ENCODE results near the gene CADPS. TPM values are rescaled to one million over a fixed set of nuclear protein-coding genes. Genes with fewer than 3 reads are reported as not detected.

Gene CADPS
- polyA plus RNA-seq, 1 donor from 2014 or later: 118 TPM

DNA sequence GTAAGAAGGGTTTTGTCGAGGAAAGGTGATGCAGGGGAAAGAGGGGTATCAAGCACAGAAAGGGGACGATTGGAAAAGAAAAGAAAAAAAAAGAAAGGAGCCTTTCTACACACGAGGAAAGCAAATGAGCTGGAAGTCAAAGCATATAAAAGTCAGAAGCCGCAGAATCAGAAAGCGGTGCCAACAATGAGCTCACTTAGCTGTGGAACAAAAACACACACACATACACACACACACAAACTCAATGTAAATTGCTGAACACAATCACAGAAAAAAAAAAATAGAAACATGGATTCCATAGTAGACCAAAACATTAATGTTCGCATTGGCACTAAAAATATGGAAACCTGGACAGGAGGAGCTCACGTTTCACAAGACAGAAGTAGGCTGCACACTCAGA lies 438.4 kb downstream of the CADPS start:
- no peak overlapping the region for H2AFZ ChIP-seq (ENCODE audit: low read depth, low read length)
- H3K27me3 ChIP-seq (ENCODE audit: insufficient read depth, low read depth, low read length): no peaks in the 10 kb centered on the region
- no peaks in the 10 kb centered on the region for H3K9me3 ChIP-seq (ENCODE audit: low read length)
- H4K20me1 ChIP-seq (ENCODE audit: insufficient read depth): no peaks in the 10 kb centered on the region
- no peak overlapping the region for H3K27ac ChIP-seq (ENCODE audit: low read length)
- no peaks in the 10 kb centered on the region for H3K9me2 ChIP-seq (ENCODE audit: insufficient read depth, low read length)
- H3K9ac ChIP-seq (ENCODE audit: low read length): no peak overlapping the region
- H3F3A ChIP-seq (ENCODE audit: insufficient read depth, low read length, poor library complexity, severe bottlenecking): no peaks in the 10 kb centered on the region
- no peaks in the 10 kb centered on the region for H3K79me2 ChIP-seq (replicated peaks; ENCODE audit: insufficient read depth, low read length)
- no peak overlapping the region for H3K4me3 ChIP-seq (ENCODE audit: low read length)
- H3K36me3 ChIP-seq (ENCODE audit: insufficient read depth, low read length): no peaks in the 10 kb centered on the region
- no peak overlapping the region for H3K4me2 ChIP-seq (ENCODE audit: low read length)
- TF ChIP-seq SMC3 (conservative IDR thresholded peaks at IDR 0.05; ENCODE audit: poor library complexity) (no peak), POLR2AphosphoS5 (IDR thresholded peaks at IDR 0.05) (no peak), EP300 (conservative IDR thresholded peaks at IDR 0.05; ENCODE audit: poor library complexity, severe bottlenecking) (no peak), RAD21 (conservative IDR thresholded peaks at IDR 0.05) (no peak), EZH2 (IDR thresholded peaks at IDR 0.05; ENCODE audit: borderline replicate concordance, insufficient read depth, low read length, poor library complexity, severe bottlenecking) (no peak), MXI1 (conservative IDR thresholded peaks at IDR 0.05; ENCODE audit: poor library complexity, severe bottlenecking) (no peak), TAF1 (IDR thresholded peaks at IDR 0.05; ENCODE audit: low read depth) (no peak)
- TF ChIP-seq, protein P1, sequence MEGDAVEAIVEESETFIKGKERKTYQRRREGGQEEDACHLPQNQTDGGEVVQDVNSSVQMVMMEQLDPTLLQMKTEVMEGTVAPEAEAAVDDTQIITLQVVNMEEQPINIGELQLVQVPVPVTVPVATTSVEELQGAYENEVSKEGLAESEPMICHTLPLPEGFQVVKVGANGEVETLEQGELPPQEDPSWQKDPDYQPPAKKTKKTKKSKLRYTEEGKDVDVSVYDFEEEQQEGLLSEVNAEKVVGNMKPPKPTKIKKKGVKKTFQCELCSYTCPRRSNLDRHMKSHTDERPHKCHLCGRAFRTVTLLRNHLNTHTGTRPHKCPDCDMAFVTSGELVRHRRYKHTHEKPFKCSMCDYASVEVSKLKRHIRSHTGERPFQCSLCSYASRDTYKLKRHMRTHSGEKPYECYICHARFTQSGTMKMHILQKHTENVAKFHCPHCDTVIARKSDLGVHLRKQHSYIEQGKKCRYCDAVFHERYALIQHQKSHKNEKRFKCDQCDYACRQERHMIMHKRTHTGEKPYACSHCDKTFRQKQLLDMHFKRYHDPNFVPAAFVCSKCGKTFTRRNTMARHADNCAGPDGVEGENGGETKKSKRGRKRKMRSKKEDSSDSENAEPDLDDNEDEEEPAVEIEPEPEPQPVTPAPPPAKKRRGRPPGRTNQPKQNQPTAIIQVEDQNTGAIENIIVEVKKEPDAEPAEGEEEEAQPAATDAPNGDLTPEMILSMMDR (IDR thresholded peaks at IDR 0.05; ENCODE audit: poor library complexity, severe bottlenecking): no peak

DNA sequence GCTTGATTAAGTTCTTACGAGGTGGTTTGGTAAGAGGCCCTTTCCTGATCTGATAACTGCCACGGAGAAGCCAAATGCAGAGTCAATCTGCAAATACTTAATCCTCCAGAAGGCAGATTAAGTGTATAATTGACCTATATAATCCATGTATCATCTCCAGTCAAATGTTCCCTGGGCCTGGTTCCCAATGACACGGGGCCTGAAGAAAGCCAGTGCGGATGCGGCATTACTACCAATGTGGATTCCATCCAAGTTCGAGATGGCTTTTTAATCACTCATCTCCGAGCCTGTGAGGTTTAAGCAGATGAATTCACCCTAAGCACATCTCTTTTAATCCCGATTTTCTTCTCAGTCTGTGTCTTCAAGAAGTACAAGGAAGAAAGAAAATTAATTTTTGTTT lies 441.8 kb downstream of the CADPS start:
- Histone ChIP-seq H3F3A (ENCODE audit: insufficient read depth, low read length, poor library complexity, severe bottlenecking) (no peaks in the 10 kb centered on the region), H3K27ac (ENCODE audit: low read length) (no peak overlapping the region), H3K27me3 (ENCODE audit: insufficient read depth, low read depth, low read length) (no peaks in the 10 kb centered on the region), H3K9ac (ENCODE audit: low read length) (no peak overlapping the region), H3K4me3 (ENCODE audit: low read length) (no peak overlapping the region), H2AFZ (ENCODE audit: low read depth, low read length) (no peak overlapping the region), H3K9me2 (ENCODE audit: insufficient read depth, low read length) (no peaks in the 10 kb centered on the region), H3K79me2 (replicated peaks; ENCODE audit: insufficient read depth, low read length) (no peaks in the 10 kb centered on the region), H3K36me3 (ENCODE audit: insufficient read depth, low read length) (no peaks in the 10 kb centered on the region), H3K4me2 (ENCODE audit: low read length) (no peak overlapping the region), H4K20me1 (ENCODE audit: insufficient read depth) (no peaks in the 10 kb centered on the region), H3K9me3 (ENCODE audit: low read length) (no peaks in the 10 kb centered on the region)
- TF ChIP-seq EP300 (conservative IDR thresholded peaks at IDR 0.05; ENCODE audit: poor library complexity, severe bottlenecking) (no peak), TAF1 (IDR thresholded peaks at IDR 0.05; ENCODE audit: low read depth) (no peak), MXI1 (conservative IDR thresholded peaks at IDR 0.05; ENCODE audit: poor library complexity, severe bottlenecking) (no peak), RAD21 (conservative IDR thresholded peaks at IDR 0.05) (no peak), SMC3 (conservative IDR thresholded peaks at IDR 0.05; ENCODE audit: poor library complexity) (no peak)
- TF ChIP-seq, protein P1 (IDR thresholded peaks at IDR 0.05; ENCODE audit: poor library complexity, severe bottlenecking): no peak

DNA sequence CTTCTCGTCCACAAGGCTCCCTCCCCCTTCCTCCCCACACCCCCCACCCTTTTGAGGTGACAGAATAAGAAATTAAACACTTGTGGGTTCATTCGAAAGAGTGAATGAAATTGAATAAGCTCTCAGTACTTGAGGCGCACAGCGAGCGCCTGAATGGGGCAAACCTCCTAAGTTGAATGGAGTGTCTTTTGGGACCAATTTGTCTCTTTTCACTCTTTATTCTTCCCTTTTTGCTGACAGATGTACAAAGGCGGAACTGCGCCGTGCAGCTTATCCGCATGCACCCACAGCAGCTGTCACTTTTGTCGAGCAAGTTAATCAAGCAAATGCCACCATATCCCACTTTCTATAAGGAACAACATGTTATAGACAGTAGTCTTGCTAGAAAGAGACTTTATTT lies 454.0 kb downstream of the CADPS start:
- Histone ChIP-seq H3K9me3 (ENCODE audit: low read length) (no peaks in the 10 kb centered on the region), H3K9ac (ENCODE audit: low read length) (no peak overlapping the region), H3K9me2 (ENCODE audit: insufficient read depth, low read length) (no peaks in the 10 kb centered on the region), H3K79me2 (replicated peaks; ENCODE audit: insufficient read depth, low read length) (no peaks in the 10 kb centered on the region), H3K27me3 (ENCODE audit: insufficient read depth, low read depth, low read length) (no peaks in the 10 kb centered on the region), H3K4me3 (ENCODE audit: low read length) (peak overlapping the region; percentile 49), H3K27ac (ENCODE audit: low read length) (no peak overlapping the region), H2AFZ (ENCODE audit: low read depth, low read length) (no peak overlapping the region), H3K4me2 (ENCODE audit: low read length) (peak overlapping the region; percentile 59), H4K20me1 (ENCODE audit: insufficient read depth) (no peaks in the 10 kb centered on the region), H3K36me3 (ENCODE audit: insufficient read depth, low read length) (no peaks in the 10 kb centered on the region), H3F3A (ENCODE audit: insufficient read depth, low read length, poor library complexity, severe bottlenecking) (peaks cover 6% of the 10 kb centered on the region)
- TF ChIP-seq, protein P1 (IDR thresholded peaks at IDR 0.05; ENCODE audit: poor library complexity, severe bottlenecking): no peak
- TF ChIP-seq, protein P2, sequence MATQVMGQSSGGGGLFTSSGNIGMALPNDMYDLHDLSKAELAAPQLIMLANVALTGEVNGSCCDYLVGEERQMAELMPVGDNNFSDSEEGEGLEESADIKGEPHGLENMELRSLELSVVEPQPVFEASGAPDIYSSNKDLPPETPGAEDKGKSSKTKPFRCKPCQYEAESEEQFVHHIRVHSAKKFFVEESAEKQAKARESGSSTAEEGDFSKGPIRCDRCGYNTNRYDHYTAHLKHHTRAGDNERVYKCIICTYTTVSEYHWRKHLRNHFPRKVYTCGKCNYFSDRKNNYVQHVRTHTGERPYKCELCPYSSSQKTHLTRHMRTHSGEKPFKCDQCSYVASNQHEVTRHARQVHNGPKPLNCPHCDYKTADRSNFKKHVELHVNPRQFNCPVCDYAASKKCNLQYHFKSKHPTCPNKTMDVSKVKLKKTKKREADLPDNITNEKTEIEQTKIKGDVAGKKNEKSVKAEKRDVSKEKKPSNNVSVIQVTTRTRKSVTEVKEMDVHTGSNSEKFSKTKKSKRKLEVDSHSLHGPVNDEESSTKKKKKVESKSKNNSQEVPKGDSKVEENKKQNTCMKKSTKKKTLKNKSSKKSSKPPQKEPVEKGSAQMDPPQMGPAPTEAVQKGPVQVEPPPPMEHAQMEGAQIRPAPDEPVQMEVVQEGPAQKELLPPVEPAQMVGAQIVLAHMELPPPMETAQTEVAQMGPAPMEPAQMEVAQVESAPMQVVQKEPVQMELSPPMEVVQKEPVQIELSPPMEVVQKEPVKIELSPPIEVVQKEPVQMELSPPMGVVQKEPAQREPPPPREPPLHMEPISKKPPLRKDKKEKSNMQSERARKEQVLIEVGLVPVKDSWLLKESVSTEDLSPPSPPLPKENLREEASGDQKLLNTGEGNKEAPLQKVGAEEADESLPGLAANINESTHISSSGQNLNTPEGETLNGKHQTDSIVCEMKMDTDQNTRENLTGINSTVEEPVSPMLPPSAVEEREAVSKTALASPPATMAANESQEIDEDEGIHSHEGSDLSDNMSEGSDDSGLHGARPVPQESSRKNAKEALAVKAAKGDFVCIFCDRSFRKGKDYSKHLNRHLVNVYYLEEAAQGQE (IDR thresholded peaks at IDR 0.05; ENCODE audit: borderline replicate concordance): no peak
- TF ChIP-seq TAF1 (IDR thresholded peaks at IDR 0.05; ENCODE audit: low read depth) (no peak), EZH2 (IDR thresholded peaks at IDR 0.05; ENCODE audit: borderline replicate concordance, insufficient read depth, low read length, poor library complexity, severe bottlenecking) (no peak), EP300 (conservative IDR thresholded peaks at IDR 0.05; ENCODE audit: poor library complexity, severe bottlenecking) (peak; percentile 62), SMC3 (conservative IDR thresholded peaks at IDR 0.05; ENCODE audit: poor library complexity) (no peak), POLR2AphosphoS5 (IDR thresholded peaks at IDR 0.05) (peak; percentile 32), MXI1 (conservative IDR thresholded peaks at IDR 0.05; ENCODE audit: poor library complexity, severe bottlenecking) (no peak), RAD21 (conservative IDR thresholded peaks at IDR 0.05) (no peak)

All from neural cell (in vitro differentiated cells).